SKM-1 treated with dmso at 0.1 percent for 144 hours (cell line): ENCODE measurements around the gene WSB1.
"Not testable (repeated sequence)": the region's sequence is repeated elsewhere in the genome, so short reads cannot be mapped to it uniquely, and the experiment has no call there.

Experiments used
- DNase-seq: peaks from one replicate; lab custom pipeline; 2025; ENCODE audit not compliant: unreplicated experiment; lab: John Stamatoyannopoulos, UW

Gene WSB1

GRCh38 chr17:27315322-27315721, 21.4 kb downstream of the WSB1 start:
- no peak for DNase-seq

- DNase-seq = no peak
Observed at GRCh38 chr17:27315796-27316465, 22.0 kb downstream of the WSB1 start.

GRCh38 chr17:27318228-27318627, 24.3 kb downstream of the WSB1 start:
- no peak for DNase-seq

GRCh38 chr17:27318633-27319032, 24.7 kb downstream of the WSB1 start:
- DNase-seq = no peak

GRCh38 chr17:27319541-27320221, 25.8 kb downstream of the WSB1 start:
- no peak for DNase-seq

- DNase-seq = no peak
Observed at GRCh38 chr17:27320222-27320560, 26.3 kb downstream of the WSB1 start.

GRCh38 chr17:27321372-27321771, 27.5 kb downstream of the WSB1 start:
- no peak for DNase-seq

GRCh38 chr17:27322026-27322425, 28.1 kb downstream of the WSB1 start:
- DNase-seq = no peak

- DNase-seq = no peak
Observed at GRCh38 chr17:27322690-27323508, 29.0 kb downstream of the WSB1 start.

- DNase-seq = no peak
Observed at GRCh38 chr17:27323538-27324215, 29.8 kb downstream of the WSB1 start.

GRCh38 chr17:27324771-27325339, 30.9 kb downstream of the WSB1 start:
- DNase-seq = no peak

- DNase-seq = no peak
Observed at GRCh38 chr17:27326051-27326450, 32.1 kb downstream of the WSB1 start.

GRCh38 chr17:27326585-27326984, 32.7 kb downstream of the WSB1 start:
- DNase-seq = no peak

- no peak for DNase-seq
Observed at GRCh38 chr17:27327397-27327796, 33.5 kb downstream of the WSB1 start.

GRCh38 chr17:27327871-27328270, 34.0 kb downstream of the WSB1 start:
- DNase-seq = no peak

GRCh38 chr17:27328686-27329085, 34.8 kb downstream of the WSB1 start:
- not testable (repeated sequence) for DNase-seq

- no peak for DNase-seq
Observed at GRCh38 chr17:27329146-27329805, 35.4 kb downstream of the WSB1 start.

GRCh38 chr17:27332047-27332393, 38.1 kb downstream of the WSB1 start:
- DNase-seq = no peak

GRCh38 chr17:27332485-27333409, 38.8 kb downstream of the WSB1 start:
- peak; percentile 96 for DNase-seq
